ENCODE measurements around the gene BAHD1.

GRCh38 chr15:40415226-40415625 lies 25.5 kb upstream of the BAHD1 start:
- no peak for TF ChIP-seq CREB5 (CRISPR knock-in tag; IDR thresholded peaks at IDR 0.05; ENCODE audit: low read depth)
- no peak for TF ChIP-seq ZNF565 (CRISPR knock-in tag; conservative IDR thresholded peaks at IDR 0.05; ENCODE audit: low read depth)
- no peak for TF ChIP-seq POU6F1 (CRISPR knock-in tag; IDR thresholded peaks at IDR 0.05; ENCODE audit: borderline replicate concordance, low read depth)
- TF ChIP-seq ZFP30 (CRISPR knock-in tag; IDR thresholded peaks at IDR 0.05), result no peak
- TF ChIP-seq ESRRG (CRISPR knock-in tag; IDR thresholded peaks at IDR 0.05), result no peak

Data from SK-N-SH treated with all-trans-retinoic acid at 6 μM for 48 hours (cell line).